22Rv1 (cell line): ENCODE measurements around the gene UBASH3A.

Experiments
- H3K27ac ChIP-seq: fragments of 450-650 bp; 2 replicates; pipeline ENCODE4 v1.5.1; 2017
- ZFX ChIP-seq: fragments of 450-650 bp; IDR thresholded peaks from 2 replicates; pipeline ENCODE4 v1.6.1; 2017; ENCODE audit warnings: antibody characterized with exemption, borderline replicate concordance
- TF ChIP-seq, protein P1 (sequence below): fragments of 450-650 bp; IDR thresholded peaks from 2 replicates; pipeline ENCODE4 v1.5.1; 2017; ENCODE audit warnings: mild to moderate bottlenecking

Gene UBASH3A

GRCh38 chr21:42417533-42417932 lies 13.8 kb downstream of the UBASH3A start:
- no peak for TF ChIP-seq ZFX
- TF ChIP-seq, protein P1, sequence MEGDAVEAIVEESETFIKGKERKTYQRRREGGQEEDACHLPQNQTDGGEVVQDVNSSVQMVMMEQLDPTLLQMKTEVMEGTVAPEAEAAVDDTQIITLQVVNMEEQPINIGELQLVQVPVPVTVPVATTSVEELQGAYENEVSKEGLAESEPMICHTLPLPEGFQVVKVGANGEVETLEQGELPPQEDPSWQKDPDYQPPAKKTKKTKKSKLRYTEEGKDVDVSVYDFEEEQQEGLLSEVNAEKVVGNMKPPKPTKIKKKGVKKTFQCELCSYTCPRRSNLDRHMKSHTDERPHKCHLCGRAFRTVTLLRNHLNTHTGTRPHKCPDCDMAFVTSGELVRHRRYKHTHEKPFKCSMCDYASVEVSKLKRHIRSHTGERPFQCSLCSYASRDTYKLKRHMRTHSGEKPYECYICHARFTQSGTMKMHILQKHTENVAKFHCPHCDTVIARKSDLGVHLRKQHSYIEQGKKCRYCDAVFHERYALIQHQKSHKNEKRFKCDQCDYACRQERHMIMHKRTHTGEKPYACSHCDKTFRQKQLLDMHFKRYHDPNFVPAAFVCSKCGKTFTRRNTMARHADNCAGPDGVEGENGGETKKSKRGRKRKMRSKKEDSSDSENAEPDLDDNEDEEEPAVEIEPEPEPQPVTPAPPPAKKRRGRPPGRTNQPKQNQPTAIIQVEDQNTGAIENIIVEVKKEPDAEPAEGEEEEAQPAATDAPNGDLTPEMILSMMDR: no peak
- H3K27ac ChIP-seq: no peak overlapping the region

DNA sequence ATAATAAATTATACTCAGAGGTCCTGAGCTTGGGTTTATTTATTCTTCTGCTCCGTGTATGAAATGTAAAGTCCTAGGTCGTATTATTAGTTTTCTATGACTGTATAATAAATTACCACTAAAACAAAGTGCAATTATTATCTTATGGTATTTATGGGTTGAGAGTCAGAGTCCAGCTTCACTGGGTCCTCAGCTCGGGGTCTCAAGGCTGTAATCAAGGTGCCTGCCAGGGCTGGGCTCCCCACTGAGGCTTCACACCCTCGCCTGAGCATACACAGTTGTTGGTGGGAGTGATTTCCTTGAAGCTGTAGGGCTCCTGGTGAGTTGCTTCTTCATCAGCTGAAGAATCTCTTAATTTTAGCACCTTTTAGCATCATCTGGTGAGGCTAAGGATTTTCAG lies 15.2 kb downstream of the UBASH3A start:
- TF ChIP-seq, protein P1: no peak
- TF ChIP-seq ZFX: no peak

DNA sequence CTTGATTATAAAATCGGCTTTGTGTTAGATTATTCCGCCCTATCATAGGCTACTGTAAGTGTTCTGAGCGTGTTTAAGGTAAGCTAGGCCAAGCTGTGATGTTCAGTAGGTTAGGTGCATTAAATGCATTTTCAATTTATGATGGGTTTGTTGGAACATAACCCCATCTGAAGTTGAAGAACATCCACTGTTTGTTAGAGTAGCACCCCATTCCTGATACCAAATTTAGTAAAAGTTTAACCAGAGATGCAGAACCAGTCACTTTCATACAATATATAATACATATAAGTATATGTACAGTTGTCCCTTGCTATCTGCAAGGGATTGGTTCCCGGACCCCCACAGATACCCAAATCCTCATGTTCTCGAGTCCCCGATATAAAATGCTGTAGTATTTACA lies 16.1 kb downstream of the UBASH3A start:
- TF ChIP-seq ZFX: no peak
- TF ChIP-seq, protein P1: no peak
- no peak overlapping the region for H3K27ac ChIP-seq

More for the DNA sequence above, 15.2 kb downstream of the UBASH3A start:
- no peak overlapping the region for H3K27ac ChIP-seq

DNA sequence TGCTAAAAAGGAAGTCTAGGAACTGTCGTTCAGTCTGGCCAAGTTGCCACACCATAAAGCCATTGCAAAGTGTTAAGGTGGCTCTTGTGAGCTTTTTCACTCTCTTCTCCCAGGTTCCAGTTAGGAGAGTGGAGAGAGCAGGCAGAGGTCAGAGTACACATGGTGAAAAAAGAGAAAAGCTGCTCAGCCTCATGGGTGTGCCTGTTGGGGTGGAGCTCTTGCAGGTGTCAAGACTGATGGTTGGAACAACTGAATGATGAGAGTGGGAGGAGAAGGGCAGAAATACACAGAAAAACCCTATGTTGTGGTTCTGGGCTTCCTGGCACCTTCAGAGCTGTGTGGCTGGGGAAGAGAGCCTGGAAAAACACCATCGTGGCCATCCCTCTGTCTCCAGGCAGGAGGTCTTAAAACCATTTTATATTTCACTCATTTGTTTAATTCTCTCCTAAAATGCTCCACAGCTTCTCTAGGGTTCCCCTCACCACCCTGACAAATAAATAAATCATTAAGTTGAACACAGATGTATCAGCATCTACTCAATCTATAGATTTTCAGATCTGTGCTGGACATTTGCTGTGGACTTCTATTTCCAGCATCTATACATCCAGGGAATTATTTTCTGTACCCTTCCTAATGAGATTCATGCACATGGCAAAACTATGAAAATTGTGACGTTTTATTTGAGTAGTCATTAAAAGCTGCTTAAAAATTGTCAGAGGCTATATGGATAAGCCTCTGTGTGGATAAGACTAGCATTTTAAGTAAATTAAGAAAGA lies 17.5 kb downstream of the UBASH3A start:
- TF ChIP-seq ZFX: no peak
- TF ChIP-seq, protein P1: no peak
- H3K27ac ChIP-seq: no peak overlapping the region

- TF ChIP-seq, protein P1: no peak
- no peak for TF ChIP-seq ZFX
- H3K27ac ChIP-seq: no peak overlapping the region
These were observed 19.5 kb downstream of the UBASH3A start for GRCh38 chr21:42423197-42423675.

DNA sequence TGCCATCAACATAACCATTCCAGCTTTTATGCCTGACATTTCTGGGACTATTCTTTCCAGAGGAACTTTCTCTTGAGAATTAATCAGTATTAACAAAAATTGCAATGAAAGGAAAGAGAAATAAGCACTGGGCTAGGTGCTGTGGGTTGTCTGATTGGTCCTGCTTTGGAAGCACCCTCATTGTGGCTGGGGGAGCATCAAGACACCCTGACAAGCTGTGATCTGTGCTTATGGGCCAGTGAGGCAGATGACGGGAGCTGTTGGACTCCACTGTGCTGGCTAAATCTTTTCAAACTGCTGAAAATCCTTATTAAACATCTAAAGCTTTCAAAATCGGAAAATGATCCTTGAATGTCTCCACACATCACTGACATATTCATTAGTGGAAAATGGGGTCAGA lies 20.0 kb downstream of the UBASH3A start:
- H3K27ac ChIP-seq: no peak overlapping the region
- TF ChIP-seq, protein P1: no peak
- TF ChIP-seq ZFX: no peak

GRCh38 chr21:42424914-42425541 lies 21.3 kb downstream of the UBASH3A start:
- TF ChIP-seq, protein P1: no peak
- no peak for TF ChIP-seq ZFX

More at GRCh38 chr21:42424914-42425541, 21.3 kb downstream of the UBASH3A start:
- H3K27ac ChIP-seq: no peak overlapping the region
